Measurements from ENCODE around the gene TMEM203. TPM values are rescaled to one million over a fixed set of nuclear protein-coding genes. Genes with fewer than 3 reads are reported as not detected.

The TMEM203 gene
- total RNA-seq, 1 donor from 2014 or later, result 32.9 TPM

- peak overlapping the region; percentile 90 for H3K27ac ChIP-seq (ENCODE audit: low read depth, low read length)
- H3K4me1 ChIP-seq (ENCODE audit: control insufficient read depth in 3 of 3, insufficient read depth in 3 of 3, low read length in 3 of 3), result peaks cover 12 to 32% (median 13%) of the 10 kb centered on the region in 3 donors
- H3K9ac ChIP-seq (ENCODE audit: low read depth in 1 of 3, low read length in 3 of 3), result peak overlapping the region; percentile 90 to 99 (median 91)
- H3K36me3 ChIP-seq (ENCODE audit: control insufficient read depth in 3 of 3, insufficient read depth in 3 of 3, low read length in 3 of 3), result no peaks in the 10 kb centered on the region
- H3K27me3 ChIP-seq (ENCODE audit: control insufficient read depth in 3 of 3, insufficient read depth in 3 of 3, low read length in 3 of 3), result peaks cover 15 to 18% (median 16%) of the 10 kb centered on the region in 3 donors
- no peaks in the 10 kb centered on the region for H3K9me3 ChIP-seq (ENCODE audit: control insufficient read depth in 3 of 3, low read length in 3 of 3)
- peak overlapping the region; percentile 81 to 89 (median 89) for H3K4me3 ChIP-seq (ENCODE audit: low read length in 3 of 3)
These were observed 17.9 kb upstream of the TMEM203 start for GRCh38 chr9:137223078-137223970.

- no peaks in the 10 kb centered on the region for H3K36me3 ChIP-seq (ENCODE audit: control insufficient read depth in 3 of 3, insufficient read depth in 3 of 3, low read length in 3 of 3)
- H3K4me1 ChIP-seq (ENCODE audit: control insufficient read depth in 3 of 3, insufficient read depth in 3 of 3, low read length in 3 of 3), result peaks cover 17 to 39% (median 19%) of the 10 kb centered on the region in 3 donors
- H3K27ac ChIP-seq (ENCODE audit: low read depth, low read length), result peak within 1 kb of the TSS; percentile 90
- no peaks in the 10 kb centered on the region for H3K9me3 ChIP-seq (ENCODE audit: control insufficient read depth in 3 of 3, low read length in 3 of 3)
- peaks cover 11 to 13% (median 11%) of the 10 kb centered on the region in 3 donors for H3K27me3 ChIP-seq (ENCODE audit: control insufficient read depth in 3 of 3, insufficient read depth in 3 of 3, low read length in 3 of 3)
- peak within 1 kb of the TSS; percentile 68 to 89 (median 89) for H3K4me3 ChIP-seq (ENCODE audit: low read length in 3 of 3)
- H3K9ac ChIP-seq (ENCODE audit: low read depth in 1 of 3, low read length in 3 of 3), result peak within 1 kb of the TSS; percentile 80 to 90 (median 86)
These were observed 17.0 kb upstream of the TMEM203 start, which contains the start of gene RNF208 for GRCh38 chr9:137222190-137223077. TSS of gene RNF208 (minus strand) at chr9:137222240. CDS start at chr9:137221212, 1,028 bp downstream.

GRCh38 chr9:137221506-137222111 lies 16.2 kb upstream of the TMEM203 start:
- Histone ChIP-seq H3K27ac (ENCODE audit: low read depth, low read length) (no peak overlapping the region), H3K4me1 (ENCODE audit: control insufficient read depth in 3 of 3, insufficient read depth in 3 of 3, low read length in 3 of 3) (peaks cover 20 to 42% (median 26%) of the 10 kb centered on the region in 3 donors), H3K9me3 (ENCODE audit: control insufficient read depth in 3 of 3, low read length in 3 of 3) (no peaks in the 10 kb centered on the region), H3K4me3 (ENCODE audit: low read length in 3 of 3) (peak overlapping the region; percentile 22 to 36 (median 30)), H3K27me3 (ENCODE audit: control insufficient read depth in 3 of 3, insufficient read depth in 3 of 3, low read length in 3 of 3) (peaks cover 4 to 7% (median 5%) of the 10 kb centered on the region in 3 donors), H3K36me3 (ENCODE audit: control insufficient read depth in 3 of 3, insufficient read depth in 3 of 3, low read length in 3 of 3) (no peaks in the 10 kb centered on the region), H3K9ac (ENCODE audit: low read depth in 1 of 3, low read length in 3 of 3) (peak overlapping the region in 1 of 3 donors; percentile 60)

- Histone ChIP-seq H3K27me3 (ENCODE audit: control insufficient read depth in 3 of 3, insufficient read depth in 3 of 3, low read length in 3 of 3) (peaks cover 0 to 2% (median under 1%) of the 10 kb centered on the region in 3 donors), H3K9ac (ENCODE audit: low read depth in 1 of 3, low read length in 3 of 3) (no peak overlapping the region), H3K4me1 (ENCODE audit: control insufficient read depth in 3 of 3, insufficient read depth in 3 of 3, low read length in 3 of 3) (peaks cover 20 to 43% (median 27%) of the 10 kb centered on the region in 3 donors), H3K9me3 (ENCODE audit: control insufficient read depth in 3 of 3, low read length in 3 of 3) (no peaks in the 10 kb centered on the region), H3K27ac (ENCODE audit: low read depth, low read length) (no peak overlapping the region), H3K4me3 (ENCODE audit: low read length in 3 of 3) (no peak overlapping the region), H3K36me3 (ENCODE audit: control insufficient read depth in 3 of 3, insufficient read depth in 3 of 3, low read length in 3 of 3) (no peaks in the 10 kb centered on the region)
These were observed 15.7 kb upstream of the TMEM203 start for GRCh38 chr9:137221095-137221505.

GRCh38 chr9:137220317-137221094 lies 15.1 kb upstream of the TMEM203 start:
- Histone ChIP-seq H3K9me3 (ENCODE audit: control insufficient read depth in 3 of 3, low read length in 3 of 3) (no peaks in the 10 kb centered on the region), H3K9ac (ENCODE audit: low read depth in 1 of 3, low read length in 3 of 3) (no peak overlapping the region), H3K36me3 (ENCODE audit: control insufficient read depth in 3 of 3, insufficient read depth in 3 of 3, low read length in 3 of 3) (peaks cover 0 to 2% (median 0%) of the 10 kb centered on the region in 3 donors), H3K27ac (ENCODE audit: low read depth, low read length) (no peak overlapping the region), H3K27me3 (ENCODE audit: control insufficient read depth in 3 of 3, insufficient read depth in 3 of 3, low read length in 3 of 3) (no peaks in the 10 kb centered on the region), H3K4me3 (ENCODE audit: low read length in 3 of 3) (no peak overlapping the region), H3K4me1 (ENCODE audit: control insufficient read depth in 3 of 3, insufficient read depth in 3 of 3, low read length in 3 of 3) (peaks cover 20 to 43% (median 27%) of the 10 kb centered on the region in 3 donors)

- Histone ChIP-seq H3K9me3 (ENCODE audit: control insufficient read depth in 3 of 3, low read length in 3 of 3) (no peaks in the 10 kb centered on the region), H3K4me1 (ENCODE audit: control insufficient read depth in 3 of 3, insufficient read depth in 3 of 3, low read length in 3 of 3) (peaks cover 20 to 43% (median 27%) of the 10 kb centered on the region in 3 donors), H3K27me3 (ENCODE audit: control insufficient read depth in 3 of 3, insufficient read depth in 3 of 3, low read length in 3 of 3) (no peaks in the 10 kb centered on the region), H3K9ac (ENCODE audit: low read depth in 1 of 3, low read length in 3 of 3) (no peak overlapping the region), H3K4me3 (ENCODE audit: low read length in 3 of 3) (no peak overlapping the region), H3K36me3 (ENCODE audit: control insufficient read depth in 3 of 3, insufficient read depth in 3 of 3, low read length in 3 of 3) (peaks cover 0 to 2% (median 0%) of the 10 kb centered on the region in 3 donors), H3K27ac (ENCODE audit: low read depth, low read length) (no peak overlapping the region)
These were observed 14.4 kb upstream of the TMEM203 start for GRCh38 chr9:137219757-137220316.

GRCh38 chr9:137218754-137219271 lies 13.4 kb upstream of the TMEM203 start:
- peaks cover 0 to 2% (median 0%) of the 10 kb centered on the region in 3 donors for H3K36me3 ChIP-seq (ENCODE audit: control insufficient read depth in 3 of 3, insufficient read depth in 3 of 3, low read length in 3 of 3)
- no peak overlapping the region for H3K27ac ChIP-seq (ENCODE audit: low read depth, low read length)
- peaks cover 16 to 34% (median 22%) of the 10 kb centered on the region in 3 donors for H3K4me1 ChIP-seq (ENCODE audit: control insufficient read depth in 3 of 3, insufficient read depth in 3 of 3, low read length in 3 of 3)
- no peak overlapping the region for H3K4me3 ChIP-seq (ENCODE audit: low read length in 3 of 3)
- H3K9ac ChIP-seq (ENCODE audit: low read depth in 1 of 3, low read length in 3 of 3), result peak overlapping the region in 2 of 3 donors; percentile 8 to 80
- no peaks in the 10 kb centered on the region for H3K9me3 ChIP-seq (ENCODE audit: control insufficient read depth in 3 of 3, low read length in 3 of 3)
- H3K27me3 ChIP-seq (ENCODE audit: control insufficient read depth in 3 of 3, insufficient read depth in 3 of 3, low read length in 3 of 3), result no peaks in the 10 kb centered on the region

GRCh38 chr9:137218212-137218753 lies 12.8 kb upstream of the TMEM203 start:
- no peak overlapping the region for H3K27ac ChIP-seq (ENCODE audit: low read depth, low read length)

More at GRCh38 chr9:137218212-137218753, 12.8 kb upstream of the TMEM203 start:
- peaks cover 14 to 34% (median 22%) of the 10 kb centered on the region in 3 donors for H3K4me1 ChIP-seq (ENCODE audit: control insufficient read depth in 3 of 3, insufficient read depth in 3 of 3, low read length in 3 of 3)
- H3K9ac ChIP-seq (ENCODE audit: low read depth in 1 of 3, low read length in 3 of 3), result peak overlapping the region in 2 of 3 donors; percentile 8 to 80
- H3K27me3 ChIP-seq (ENCODE audit: control insufficient read depth in 3 of 3, insufficient read depth in 3 of 3, low read length in 3 of 3), result no peaks in the 10 kb centered on the region
- H3K9me3 ChIP-seq (ENCODE audit: control insufficient read depth in 3 of 3, low read length in 3 of 3), result no peaks in the 10 kb centered on the region
- H3K36me3 ChIP-seq (ENCODE audit: control insufficient read depth in 3 of 3, insufficient read depth in 3 of 3, low read length in 3 of 3), result peaks cover 0 to 2% (median 0%) of the 10 kb centered on the region in 3 donors
- H3K4me3 ChIP-seq (ENCODE audit: low read length in 3 of 3), result peak overlapping the region in 1 of 3 donors; percentile 58
